Occipital lobe (tissue), 2 donors: ENCODE measurements around the gene ARID3C. TPM values are rescaled to one million over a fixed set of nuclear protein-coding genes. Genes with fewer than 3 reads are reported as not detected.
"Not testable (repeated sequence)": the region's sequence is repeated elsewhere in the genome, so short reads cannot be mapped to it uniquely, and the experiment has no call there.

Experiments
- DNase-seq: peaks from one replicate; lab custom pipeline; 2025; lab: John Stamatoyannopoulos, UW
- total RNA-seq: library from RNA; depleted of rRNA; stranded (reverse); fragments of >200 nt; gene quantifications from one replicate; pipeline ENCODE4 v1.2.3, GENCODE V29; 2014

The ARID3C gene
- total RNA-seq, 1 donor from 2014 or later: not detected

DNA sequence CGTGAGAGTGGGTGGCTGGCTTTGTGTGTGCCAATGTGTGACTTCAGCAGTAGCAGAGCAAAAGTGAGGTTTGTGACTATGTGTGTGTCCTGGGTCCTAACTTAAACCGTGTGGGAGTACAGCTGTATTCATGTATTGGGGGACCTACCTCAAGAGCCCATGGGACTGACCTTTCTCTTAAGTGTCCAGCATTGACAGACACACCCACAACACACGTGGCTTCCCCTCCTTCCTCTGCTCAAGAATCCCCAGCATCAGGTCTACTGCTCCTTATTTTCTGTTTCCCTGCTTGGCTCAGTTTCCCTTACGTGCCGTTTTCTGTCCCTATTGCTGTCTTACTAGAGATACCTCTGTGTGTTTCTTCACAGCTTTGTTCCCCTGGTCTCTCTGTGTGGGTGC lies 23.7 kb upstream of the ARID3C start:
- DNase-seq: no peak

GRCh38 chr9:34651876-34652601 lies 23.2 kb upstream of the ARID3C start, which contains the start of gene IL11RA:
TSS of gene IL11RA (plus strand) at chr9:34652185. CDS start at chr9:34655218, 3,033 bp downstream.
- DNase-seq: peak; percentile 76

- DNase-seq: no peak
These were observed 22.5 kb upstream of the ARID3C start for GRCh38 chr9:34651321-34651720.

- DNase-seq: no peak
These were observed 21.9 kb upstream of the ARID3C start for GRCh38 chr9:34650816-34651215.

DNA sequence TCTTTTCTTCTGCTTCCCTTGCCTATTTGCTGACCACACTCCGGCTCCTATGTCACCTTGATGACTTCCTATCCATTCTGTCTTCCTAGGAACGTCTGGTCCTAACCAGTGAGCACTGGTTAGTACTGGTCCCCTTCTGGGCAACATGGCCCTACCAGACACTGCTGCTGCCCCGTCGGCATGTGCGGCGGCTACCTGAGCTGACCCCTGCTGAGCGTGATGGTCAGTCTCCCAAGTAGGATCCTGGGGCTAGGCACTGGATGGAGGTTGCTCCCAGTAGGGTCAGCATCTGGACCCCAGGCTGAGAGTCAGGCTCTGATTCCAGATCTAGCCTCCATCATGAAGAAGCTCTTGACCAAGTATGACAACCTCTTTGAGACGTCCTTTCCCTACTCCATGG lies 19.8 kb upstream of the ARID3C start:
- DNase-seq: no peak

- no peak for DNase-seq
These were observed 18.8 kb upstream of the ARID3C start for GRCh38 chr9:34647651-34648050.

DNA sequence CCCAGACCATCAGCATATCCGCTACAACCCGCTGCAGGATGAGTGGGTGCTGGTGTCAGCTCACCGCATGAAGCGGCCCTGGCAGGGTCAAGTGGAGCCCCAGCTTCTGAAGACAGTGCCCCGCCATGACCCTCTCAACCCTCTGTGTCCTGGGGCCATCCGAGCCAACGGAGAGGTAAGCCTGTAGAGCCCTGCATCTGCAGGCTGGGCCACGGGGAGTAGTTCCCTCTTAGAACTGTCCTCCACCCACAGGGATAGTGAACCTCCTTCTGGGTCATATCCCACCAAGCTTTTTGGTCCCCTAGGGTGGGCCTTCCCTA lies 18.2 kb upstream of the ARID3C start:
- no peak for DNase-seq

GRCh38 chr9:34646211-34647083 lies 17.6 kb upstream of the ARID3C start, which contains the start of gene GALT:
TSS of gene GALT (plus strand) at chr9:34646675. CDS start at chr9:34646705, 30 bp downstream.
- DNase-seq: peak; percentile 84

DNA sequence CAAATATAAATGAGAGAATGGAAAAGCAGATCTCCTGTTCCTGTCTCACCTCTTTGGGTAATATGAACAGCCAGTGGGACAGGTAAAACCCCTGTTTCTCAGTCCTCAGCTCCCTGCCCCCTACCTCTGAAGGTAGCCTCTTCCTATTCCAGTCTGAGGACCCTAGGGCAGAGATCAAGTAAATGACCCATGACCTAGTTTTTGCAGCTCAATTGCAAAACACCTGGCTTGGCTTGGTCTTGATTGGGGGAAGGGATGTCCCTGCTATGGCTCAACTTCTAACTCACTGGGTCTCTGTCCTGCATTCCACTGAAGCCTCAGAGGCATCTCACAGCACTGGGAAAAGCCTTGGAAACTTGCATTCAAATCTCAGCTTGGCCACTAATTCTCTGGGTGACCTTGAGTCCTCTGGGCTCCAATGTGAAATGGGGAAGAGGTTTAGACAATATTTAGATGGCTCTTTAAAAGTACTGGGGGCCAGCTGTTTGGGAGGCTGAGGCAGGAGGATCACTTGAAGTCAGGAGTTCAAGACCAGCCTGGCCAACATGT lies 16.0 kb upstream of the ARID3C start:
- DNase-seq: no peak

- DNase-seq: no peak
These were observed 13.8 kb upstream of the ARID3C start for GRCh38 chr9:34642679-34643078.

DNA sequence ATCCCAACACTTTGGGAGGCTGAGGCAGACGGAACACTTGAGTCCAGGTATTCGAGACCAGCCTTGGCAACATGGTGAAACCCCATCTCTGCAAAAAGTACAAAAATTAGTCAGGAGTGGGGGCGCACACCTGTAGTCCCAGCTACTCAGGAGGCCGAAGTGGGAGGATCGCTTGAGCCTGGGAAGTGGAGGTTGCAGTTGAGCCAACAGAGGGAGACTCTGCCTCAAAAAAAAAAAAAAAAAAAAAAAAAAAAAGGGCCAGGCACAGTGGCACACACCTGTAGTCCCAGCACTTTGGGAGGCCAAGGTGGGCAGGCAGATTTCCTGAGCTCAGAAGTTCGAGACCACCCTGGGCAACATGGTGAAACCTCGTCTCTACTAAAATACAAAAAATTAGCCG lies 10.5 kb upstream of the ARID3C start:
- DNase-seq: not testable (repeated sequence)

DNA sequence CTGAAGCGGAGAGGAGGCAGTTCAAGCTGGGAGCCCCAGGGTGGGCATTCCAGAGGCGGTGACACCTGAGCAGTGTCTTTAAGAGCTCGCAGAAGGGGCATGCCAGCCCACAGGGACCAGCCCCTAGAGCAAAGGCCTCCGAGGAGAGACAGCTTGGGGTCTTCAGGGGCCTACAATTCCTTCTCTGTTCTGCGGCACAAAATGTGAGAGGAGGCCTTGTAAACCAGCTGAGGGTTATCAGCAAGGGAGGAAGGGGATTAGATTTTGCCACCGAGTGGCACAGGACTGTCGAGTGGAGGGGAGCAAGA lies 9.2 kb upstream of the ARID3C start:
- no peak for DNase-seq

DNA sequence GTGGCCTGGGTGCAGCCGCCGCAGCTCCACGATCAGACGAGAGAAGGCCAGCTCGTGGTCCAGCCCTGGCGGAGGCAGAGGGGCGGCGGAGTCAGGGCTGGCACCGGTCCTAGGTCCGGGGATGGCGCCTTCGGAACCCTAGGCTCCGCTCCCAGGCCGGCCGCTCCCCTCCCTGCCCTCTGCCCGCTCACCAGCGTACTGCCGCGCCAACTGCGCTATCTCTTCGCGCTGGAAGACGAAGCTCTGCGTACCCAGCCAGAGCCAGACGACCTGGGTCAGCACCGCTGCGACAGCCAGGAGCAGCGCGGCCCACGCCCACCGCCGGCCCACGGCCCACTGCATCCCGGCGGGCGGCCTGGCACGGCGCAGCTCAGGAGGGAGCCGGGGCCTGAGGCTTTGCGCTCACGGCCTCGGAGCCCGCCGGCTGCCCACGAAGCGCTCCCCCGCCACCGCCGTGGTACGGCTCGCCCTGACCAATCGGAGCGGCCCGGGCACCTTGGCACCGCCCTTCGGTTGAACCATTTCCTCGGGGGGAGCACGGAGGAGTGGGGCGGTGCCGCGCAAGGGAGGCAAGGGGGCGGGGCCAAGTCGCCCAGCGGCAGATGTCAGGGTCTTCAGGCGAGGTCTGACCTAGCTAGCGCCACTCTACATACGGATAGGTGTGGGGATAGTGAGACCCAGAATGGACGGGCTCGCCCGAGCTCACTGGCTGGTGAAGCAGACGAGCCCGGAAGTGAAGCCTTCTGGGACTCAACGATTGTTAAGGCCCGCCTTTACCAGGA lies 8.7 kb upstream of the ARID3C start, which contains the start of gene SIGMAR1:
SIGMAR1 (minus strand) TSS at position 432 of the 782 bp plus-strand sequence; CDS start at position 342, 90 bp downstream.
- DNase-seq: peak; percentile 88

DNA sequence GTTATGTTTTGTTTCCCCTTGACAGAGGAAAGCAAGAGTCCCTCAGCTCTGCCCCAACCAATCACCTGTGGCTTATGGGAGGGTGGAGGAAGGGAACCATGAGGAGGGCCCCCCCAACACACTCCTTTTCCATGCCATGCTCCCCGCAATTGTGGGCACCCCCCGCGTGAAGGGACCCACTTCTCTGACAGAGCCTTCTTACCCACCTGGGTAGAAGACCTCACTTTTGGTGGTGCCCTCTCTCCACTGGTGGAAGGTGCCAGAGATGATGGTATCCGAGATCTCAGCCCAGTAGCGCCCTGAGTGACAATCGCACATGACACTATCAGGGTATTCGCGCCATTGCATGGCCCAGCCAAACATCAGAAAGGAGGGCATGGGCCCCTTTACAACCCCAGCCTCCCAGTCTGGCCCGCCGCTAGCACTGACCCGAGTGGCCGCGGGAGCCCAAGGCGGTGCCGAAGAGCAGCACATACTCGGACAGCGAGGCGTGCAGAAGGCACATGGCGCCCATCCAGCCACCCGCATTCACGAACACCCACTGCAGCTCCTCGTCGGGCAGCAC lies 8.0 kb upstream of the ARID3C start:
- no peak for DNase-seq

- DNase-seq: no peak
These were observed 6.7 kb upstream of the ARID3C start for GRCh38 chr9:34635556-34635955.

GRCh38 chr9:34634551-34635248 lies 5.8 kb upstream of the ARID3C start:
- DNase-seq: no peak

- peak; percentile 51 for DNase-seq
These were observed 5.1 kb upstream of the ARID3C start for GRCh38 chr9:34633851-34634550.

DNA sequence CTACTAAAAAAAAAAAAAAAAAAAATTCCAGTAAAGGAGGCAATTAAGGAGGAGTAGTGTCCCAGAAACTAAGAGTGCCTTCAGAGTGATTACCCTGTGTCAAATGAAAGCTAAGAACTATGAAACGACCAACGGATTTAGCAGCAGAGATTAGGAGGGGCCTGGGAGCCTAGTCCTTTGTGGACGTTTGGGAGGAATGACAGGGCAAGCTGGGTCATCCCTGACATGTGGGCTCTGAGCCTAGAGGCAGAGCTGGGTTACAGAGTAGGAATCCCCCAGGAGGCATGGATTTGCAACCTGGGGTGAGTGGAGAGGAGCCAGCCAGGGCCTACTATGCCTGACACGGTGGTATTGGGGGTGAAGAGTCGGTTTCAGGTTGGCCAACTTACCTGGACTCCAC lies 4.3 kb upstream of the ARID3C start:
- DNase-seq: no peak

GRCh38 chr9:34630402-34631154 lies 1.7 kb upstream of the ARID3C start:
- DNase-seq: no peak
